MV-4-11 (cell line): Measurements from ENCODE around the gene CREBL2.
"Not testable (repeated sequence)": the region's sequence is repeated elsewhere in the genome, so short reads cannot be mapped to it uniquely, and the experiment has no call there.

Source experiments
- DNase-seq: peaks from one replicate; lab custom pipeline; 2025; lab: John Stamatoyannopoulos, UW

CREBL2 gene

GRCh38 chr12:12598864-12599263 is 12.8 kb upstream of the CREBL2 start:
- DNase-seq, result no peak

- DNase-seq, result no peak
These were observed 11.7 kb upstream of the CREBL2 start for GRCh38 chr12:12599750-12600643.

- peak; percentile 97 for DNase-seq
These were observed 11.0 kb upstream of the CREBL2 start for GRCh38 chr12:12600659-12601058.

- DNase-seq, result no peak
These were observed 6.9 kb upstream of the CREBL2 start for GRCh38 chr12:12604740-12605139.

GRCh38 chr12:12606781-12607589 is 4.7 kb upstream of the CREBL2 start:
- DNase-seq, result peak; percentile 76

- peak; percentile 32 for DNase-seq
These were observed 3.1 kb upstream of the CREBL2 start for GRCh38 chr12:12608557-12608957.

GRCh38 chr12:12609692-12610091 is 2.0 kb upstream of the CREBL2 start:
- DNase-seq, result no peak

- DNase-seq, result no peak
These were observed 965 bp upstream of the CREBL2 start for GRCh38 chr12:12610711-12611110.

- peak; percentile 27 for DNase-seq
These were observed 682 bp downstream of the CREBL2 start for GRCh38 chr12:12612358-12612757.

- DNase-seq, result peak; percentile 41
These were observed 1.7 kb downstream of the CREBL2 start for GRCh38 chr12:12613344-12613743.

- DNase-seq, result no peak
These were observed 2.7 kb downstream of the CREBL2 start for GRCh38 chr12:12614342-12614741.

GRCh38 chr12:12616512-12617310 is 5.0 kb downstream of the CREBL2 start:
- no peak for DNase-seq

- DNase-seq, result not testable (repeated sequence)
These were observed 6.4 kb downstream of the CREBL2 start for GRCh38 chr12:12618064-12618463.

GRCh38 chr12:12620730-12621315 is 9.1 kb downstream of the CREBL2 start:
- DNase-seq, result no peak

- peak; percentile 36 for DNase-seq
These were observed 10.7 kb downstream of the CREBL2 start for GRCh38 chr12:12622418-12622817.

- DNase-seq, result no peak
These were observed 12.9 kb downstream of the CREBL2 start for GRCh38 chr12:12624498-12624992.

- DNase-seq, result no peak
These were observed 14.8 kb downstream of the CREBL2 start for GRCh38 chr12:12626471-12626870.

GRCh38 chr12:12627308-12627827 is 15.7 kb downstream of the CREBL2 start:
- no peak for DNase-seq

GRCh38 chr12:12628013-12628412 is 16.3 kb downstream of the CREBL2 start:
- no peak for DNase-seq

- DNase-seq, result no peak
These were observed 19.2 kb downstream of the CREBL2 start for GRCh38 chr12:12630850-12631249.

- DNase-seq, result no peak
These were observed 24.0 kb downstream of the CREBL2 start for GRCh38 chr12:12635651-12636050.
